Osteoblast (primary cell): Measurements from ENCODE around the gene KIF21B. TPM values are rescaled to one million over a fixed set of nuclear protein-coding genes. Genes with fewer than 3 reads are reported as not detected.

Experiments
- DNase-seq: peaks from one replicate; pipeline ENCODE4 v3.0.0; 2011; ENCODE audit warnings: low spot score, mixed read lengths; ENCODE audit not compliant: insufficient read length; ENCODE audit errors: missing footprints
- H2AFZ ChIP-seq: 2 replicates; pipeline ENCODE4 v1.6.0; 2011; ENCODE audit warnings: mild to moderate bottlenecking, low read length
- H3K27ac ChIP-seq: 2 replicates; pipeline ENCODE4 v1.5.1; 2011; ENCODE audit warnings: mild to moderate bottlenecking, low read depth, low read length, moderate library complexity
- H3K27me3 ChIP-seq: 2 replicates; pipeline ENCODE4 v1.6.0; 2012; ENCODE audit warnings: mild to moderate bottlenecking, control low read depth, inconsistent platforms, low read length, moderate library complexity; ENCODE audit not compliant: insufficient read depth
- H3K36me3 ChIP-seq: 2 replicates; pipeline ENCODE4 v1.5.1; 2011; ENCODE audit warnings: mild to moderate bottlenecking, low read length, control low read depth, moderate library complexity; ENCODE audit not compliant: insufficient read depth
- H3K4me1 ChIP-seq: 2 replicates; pipeline ENCODE4 v1.5.1; 2011; ENCODE audit warnings: mild to moderate bottlenecking, low read length, control low read depth, moderate library complexity; ENCODE audit not compliant: insufficient read depth
- H3K4me2 ChIP-seq: 2 replicates; pipeline ENCODE4 v1.6.0; 2011; ENCODE audit warnings: mild to moderate bottlenecking, low read length; ENCODE audit not compliant: insufficient read depth
- H3K4me3 ChIP-seq: fragments of 200-600 bp; sonication (generic); 3 replicates; pipeline ENCODE4 v1.5.1; 2012; ENCODE audit warnings: mild to moderate bottlenecking, low read length, inconsistent platforms; ENCODE audit not compliant: insufficient read depth
- H3K79me2 ChIP-seq: 2 replicates; pipeline ENCODE4 v1.6.0; 2012; ENCODE audit warnings: mild to moderate bottlenecking, low read length, control low read depth, inconsistent platforms; ENCODE audit not compliant: insufficient read depth
- H3K9me3 ChIP-seq: 2 replicates; pipeline ENCODE4 v1.5.1; 2011; ENCODE audit warnings: low read depth, low read length, control low read depth
- H4K20me1 ChIP-seq: 2 replicates; pipeline ENCODE4 v1.6.0; 2012; ENCODE audit warnings: mild to moderate bottlenecking, low read length, control low read depth; ENCODE audit not compliant: insufficient read depth
- total RNA-seq: library from RNA; depleted of rRNA; stranded (reverse); fragments of >200 nt; gene quantifications from 2 replicates; pipeline ENCODE4 v1.2.3, GENCODE V29; 2012
- TF ChIP-seq, protein P1 (sequence below): IDR thresholded peaks from 2 replicates; pipeline ENCODE4 v1.5.1; 2011; ENCODE audit warnings: mild to moderate bottlenecking, low read depth, low read length, moderate library complexity; ENCODE audit errors: extremely low read depth

KIF21B gene
- total RNA-seq, 1 donor = under 0.01 TPM

DNA sequence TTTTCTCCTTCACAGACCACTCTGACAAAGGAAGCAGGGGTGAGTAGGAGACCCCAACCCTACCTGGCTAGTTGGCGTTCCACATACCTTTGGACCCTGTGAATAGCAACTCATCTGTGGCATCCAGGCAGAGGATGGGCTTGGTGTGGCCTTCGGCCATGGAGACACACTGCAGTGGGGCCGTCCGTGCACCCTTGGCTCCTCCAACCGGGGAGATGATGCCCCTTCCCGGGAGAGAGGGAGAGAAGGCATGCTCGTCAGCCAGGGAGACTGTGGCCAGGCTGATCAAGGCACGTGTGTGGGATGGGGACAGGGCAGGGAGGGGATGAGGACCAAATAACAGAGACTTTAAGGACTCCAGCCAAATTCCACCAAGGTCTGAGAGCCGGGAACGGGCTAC is 42.6 kb downstream of the KIF21B start:
- peak; percentile 21 for DNase-seq
- Histone ChIP-seq H3K4me1 (no peaks in the 10 kb centered on the region), H3K27me3 (no peaks in the 10 kb centered on the region), H3K27ac (no peak overlapping the region), H2AFZ (no peak overlapping the region), H3K4me2 (no peak overlapping the region), H3K4me3 (no peak overlapping the region), H4K20me1 (no peaks in the 10 kb centered on the region), H3K79me2 (no peaks in the 10 kb centered on the region), H3K9me3 (no peaks in the 10 kb centered on the region), H3K36me3 (no peaks in the 10 kb centered on the region)
- TF ChIP-seq, protein P1, sequence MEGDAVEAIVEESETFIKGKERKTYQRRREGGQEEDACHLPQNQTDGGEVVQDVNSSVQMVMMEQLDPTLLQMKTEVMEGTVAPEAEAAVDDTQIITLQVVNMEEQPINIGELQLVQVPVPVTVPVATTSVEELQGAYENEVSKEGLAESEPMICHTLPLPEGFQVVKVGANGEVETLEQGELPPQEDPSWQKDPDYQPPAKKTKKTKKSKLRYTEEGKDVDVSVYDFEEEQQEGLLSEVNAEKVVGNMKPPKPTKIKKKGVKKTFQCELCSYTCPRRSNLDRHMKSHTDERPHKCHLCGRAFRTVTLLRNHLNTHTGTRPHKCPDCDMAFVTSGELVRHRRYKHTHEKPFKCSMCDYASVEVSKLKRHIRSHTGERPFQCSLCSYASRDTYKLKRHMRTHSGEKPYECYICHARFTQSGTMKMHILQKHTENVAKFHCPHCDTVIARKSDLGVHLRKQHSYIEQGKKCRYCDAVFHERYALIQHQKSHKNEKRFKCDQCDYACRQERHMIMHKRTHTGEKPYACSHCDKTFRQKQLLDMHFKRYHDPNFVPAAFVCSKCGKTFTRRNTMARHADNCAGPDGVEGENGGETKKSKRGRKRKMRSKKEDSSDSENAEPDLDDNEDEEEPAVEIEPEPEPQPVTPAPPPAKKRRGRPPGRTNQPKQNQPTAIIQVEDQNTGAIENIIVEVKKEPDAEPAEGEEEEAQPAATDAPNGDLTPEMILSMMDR = no peak

DNA sequence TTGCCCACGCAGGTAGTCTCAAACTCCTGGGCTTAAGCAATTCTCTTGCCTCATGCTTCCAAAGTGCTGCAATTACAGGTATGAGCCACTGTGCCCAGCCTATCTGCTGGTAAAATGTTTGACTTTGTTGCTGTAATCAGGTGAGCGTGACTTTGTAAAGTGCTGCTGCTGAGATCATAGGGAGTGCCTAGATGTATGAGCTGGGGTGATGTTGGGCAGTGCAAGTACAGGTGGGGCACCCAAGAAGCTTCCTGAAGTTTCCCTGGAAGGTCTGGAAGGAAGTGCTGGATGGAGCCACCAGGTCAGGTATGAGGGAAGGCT is 43.1 kb downstream of the KIF21B start:
- H3K36me3 ChIP-seq = no peaks in the 10 kb centered on the region
- H2AFZ ChIP-seq = no peak overlapping the region
- H3K4me1 ChIP-seq = no peaks in the 10 kb centered on the region
- H3K9me3 ChIP-seq = no peaks in the 10 kb centered on the region
- H3K27me3 ChIP-seq = no peaks in the 10 kb centered on the region
- TF ChIP-seq, protein P1 = no peak
- H3K4me3 ChIP-seq = no peak overlapping the region
- H3K79me2 ChIP-seq = no peaks in the 10 kb centered on the region
- H3K27ac ChIP-seq = no peak overlapping the region
- peak; percentile 51 for DNase-seq
- H3K4me2 ChIP-seq = no peak overlapping the region
- no peaks in the 10 kb centered on the region for H4K20me1 ChIP-seq

DNA sequence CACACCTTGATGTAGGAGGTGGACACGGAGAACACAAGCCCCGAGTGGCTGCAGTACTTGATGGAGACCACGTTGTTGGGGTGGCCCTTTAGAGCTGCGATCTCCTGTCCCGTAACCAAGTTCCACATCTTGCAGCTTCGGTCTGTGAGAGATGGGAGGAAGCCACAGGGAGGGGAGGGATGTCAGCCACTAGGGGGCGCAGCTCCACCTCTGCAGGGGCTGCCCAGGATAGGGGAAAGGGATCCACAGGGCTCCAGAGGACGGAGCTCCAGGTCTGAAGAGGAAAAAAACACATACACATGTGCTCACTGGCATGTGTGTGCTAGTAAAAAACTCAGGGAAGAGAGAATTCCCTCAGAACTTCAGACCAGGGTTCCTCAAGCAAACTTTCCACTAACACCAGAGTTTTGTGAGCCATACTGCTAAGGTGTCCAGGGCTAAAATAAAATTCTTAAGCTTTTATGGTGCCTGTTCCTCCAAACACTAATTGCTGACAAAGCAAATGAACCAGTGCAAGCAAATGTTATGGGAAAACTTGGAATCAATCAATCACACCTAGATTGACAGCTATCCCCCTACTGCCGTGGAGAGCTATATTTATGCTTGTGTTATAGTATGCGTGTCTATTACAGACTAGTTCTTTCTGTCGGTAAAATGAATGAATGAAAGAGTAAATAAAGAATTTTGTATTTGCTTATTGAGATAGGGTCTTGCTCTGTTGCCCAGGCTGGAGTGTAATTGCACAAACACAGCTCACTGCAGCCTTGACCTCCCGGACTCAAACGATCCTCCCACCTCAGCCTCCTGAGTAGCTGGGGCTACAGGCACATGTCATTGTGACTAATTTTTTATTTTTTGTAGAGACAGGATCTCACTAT is 43.7 kb downstream of the KIF21B start:
- H3K4me2 ChIP-seq = no peak overlapping the region
- DNase-seq = peak; percentile 84
- no peaks in the 10 kb centered on the region for H3K4me1 ChIP-seq
- TF ChIP-seq, protein P1 = peak; percentile 42
- no peaks in the 10 kb centered on the region for H3K9me3 ChIP-seq
- H3K79me2 ChIP-seq = no peaks in the 10 kb centered on the region
- no peaks in the 10 kb centered on the region for H3K27me3 ChIP-seq
- no peak overlapping the region for H3K27ac ChIP-seq
- no peak overlapping the region for H3K4me3 ChIP-seq
- H2AFZ ChIP-seq = no peak overlapping the region
- no peaks in the 10 kb centered on the region for H3K36me3 ChIP-seq
- H4K20me1 ChIP-seq = no peaks in the 10 kb centered on the region

DNA sequence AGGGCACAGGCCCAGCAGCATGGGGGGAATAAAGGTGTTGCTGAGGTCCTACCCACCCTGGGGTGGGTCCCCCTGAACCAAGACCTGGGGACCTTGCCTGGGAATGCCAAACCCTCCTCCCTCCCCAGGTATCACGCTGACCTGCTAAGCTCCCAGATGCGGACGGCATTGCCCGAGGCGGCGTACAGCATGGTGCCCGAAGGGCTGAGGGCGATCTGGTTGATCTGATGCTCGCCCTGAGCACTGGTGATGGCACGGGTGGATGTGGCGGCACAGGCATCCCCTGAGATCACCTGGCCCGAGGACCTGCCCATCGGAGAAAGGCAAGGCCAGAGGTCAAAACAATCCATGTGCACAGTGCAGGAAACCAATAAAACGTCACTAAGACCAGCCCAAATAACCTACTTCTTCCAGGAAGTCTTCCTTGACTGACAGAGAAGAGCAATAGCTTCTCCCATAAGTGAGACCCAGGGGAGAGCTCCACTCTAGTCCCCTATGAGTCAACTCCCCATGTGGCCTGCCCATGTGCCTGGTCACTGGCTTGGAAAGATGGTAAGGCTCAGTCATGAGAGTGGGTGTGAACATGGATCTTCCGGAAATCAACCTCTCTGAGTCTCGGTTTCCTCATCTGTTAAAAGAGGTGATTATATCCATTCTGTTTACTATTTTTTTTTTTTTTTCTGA is 46.3 kb downstream of the KIF21B start:
- Histone ChIP-seq H2AFZ (no peak overlapping the region), H3K4me3 (no peak overlapping the region), H3K4me1 (no peaks in the 10 kb centered on the region), H3K36me3 (no peaks in the 10 kb centered on the region), H3K9me3 (no peaks in the 10 kb centered on the region), H4K20me1 (no peaks in the 10 kb centered on the region), H3K4me2 (no peak overlapping the region), H3K27me3 (no peaks in the 10 kb centered on the region), H3K79me2 (no peaks in the 10 kb centered on the region), H3K27ac (no peak overlapping the region)
- peak; percentile 82 for DNase-seq
- TF ChIP-seq, protein P1 = no peak
